HG03039 (cell line): ENCODE measurements around the gene INSYN2A.

Source experiments
- ATAC-seq: cut with Tn5 transposase; IDR thresholded peaks from one replicate; pipeline ENCODE4 v1.9.1; 2021; ENCODE audit warnings: mild to moderate bottlenecking, moderate library complexity; ENCODE audit not compliant: unreplicated experiment

INSYN2A gene

DNA sequence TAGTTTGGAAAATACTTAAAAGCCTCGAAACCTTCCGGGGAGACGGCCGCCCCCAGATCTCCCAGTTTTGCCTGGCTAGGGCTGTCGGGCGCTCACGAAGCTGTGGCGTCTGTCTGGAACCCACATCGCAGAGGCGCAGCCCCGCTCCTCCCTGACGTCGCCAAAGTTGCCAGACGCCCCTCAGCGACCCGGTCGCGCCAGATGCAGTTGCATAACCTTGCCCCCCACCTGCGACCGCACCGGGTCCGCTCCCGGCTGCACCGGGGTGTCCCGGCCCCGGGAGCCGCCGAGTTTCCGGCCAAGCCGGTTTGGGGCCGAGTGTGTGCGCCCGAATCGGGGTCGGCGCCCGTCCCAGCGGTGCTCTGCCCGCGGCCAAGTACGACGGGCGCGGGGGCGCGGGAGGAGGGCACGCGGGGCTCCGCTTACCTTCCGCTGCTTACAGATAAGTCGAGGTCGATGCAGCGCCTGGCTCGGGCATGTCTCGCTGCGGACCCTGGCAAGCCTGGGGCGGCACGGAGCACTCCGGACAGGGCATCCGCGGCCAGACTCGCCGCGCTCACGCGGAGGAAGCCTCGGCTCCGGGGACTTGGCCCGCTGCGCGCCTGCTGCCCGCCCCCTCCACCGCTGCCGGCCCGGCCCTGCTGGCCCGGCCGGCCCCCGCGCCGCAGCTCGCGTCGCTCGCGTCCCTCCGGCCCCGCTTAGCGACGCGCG, 665 bp downstream of the INSYN2A start:
- no peak for ATAC-seq

- ATAC-seq, result no peak
These were observed 1.3 kb downstream of the INSYN2A start for GRCh38 chr10:127195041-127195506.

- no peak for ATAC-seq
These were observed 1.8 kb downstream of the INSYN2A start for GRCh38 chr10:127194599-127194998.

DNA sequence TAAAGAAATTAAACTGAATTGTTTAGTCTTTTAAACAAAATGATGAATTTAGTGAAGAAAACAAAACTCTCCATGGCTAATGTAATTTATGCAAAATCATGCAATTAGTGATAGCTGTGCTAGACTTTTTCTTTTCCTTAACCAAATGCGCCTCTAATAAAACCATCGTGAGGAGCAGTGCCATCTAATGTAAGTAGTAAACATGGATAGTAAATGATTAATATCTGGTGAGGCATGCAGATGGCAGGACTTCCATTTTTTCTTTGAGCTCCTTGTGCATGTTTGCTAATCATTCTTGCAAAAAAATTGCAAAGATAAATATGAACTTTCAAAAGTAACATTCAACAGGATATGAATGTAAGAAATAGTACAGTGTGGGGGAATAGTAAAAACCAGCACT, 2.3 kb downstream of the INSYN2A start:
- ATAC-seq, result no peak

- no peak for ATAC-seq
These were observed 3.3 kb downstream of the INSYN2A start for GRCh38 chr10:127193125-127193524.

- ATAC-seq, result no peak
These were observed 6.0 kb downstream of the INSYN2A start for GRCh38 chr10:127190427-127190826.

- ATAC-seq, result no peak
These were observed 7.2 kb downstream of the INSYN2A start for GRCh38 chr10:127189226-127189625.

DNA sequence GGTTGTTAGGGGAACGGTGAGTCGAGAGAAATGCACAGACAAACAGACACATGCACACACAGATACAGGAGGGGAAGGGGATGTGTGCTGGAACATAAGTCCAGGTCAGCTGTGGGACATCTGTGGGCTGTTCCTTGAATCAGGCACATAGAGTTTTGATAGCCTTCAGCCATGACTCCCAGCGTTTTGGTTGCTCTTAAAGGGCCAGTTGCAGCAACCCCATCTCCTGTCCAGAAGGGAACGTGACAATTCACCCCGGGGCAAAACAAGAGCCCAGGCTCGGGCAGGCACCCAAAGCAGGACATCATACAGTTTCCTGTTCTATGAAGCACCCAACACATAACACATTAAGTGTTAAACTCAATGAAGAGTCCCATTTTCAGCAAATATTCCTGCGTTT, 9.6 kb downstream of the INSYN2A start:
- ATAC-seq, result no peak

DNA sequence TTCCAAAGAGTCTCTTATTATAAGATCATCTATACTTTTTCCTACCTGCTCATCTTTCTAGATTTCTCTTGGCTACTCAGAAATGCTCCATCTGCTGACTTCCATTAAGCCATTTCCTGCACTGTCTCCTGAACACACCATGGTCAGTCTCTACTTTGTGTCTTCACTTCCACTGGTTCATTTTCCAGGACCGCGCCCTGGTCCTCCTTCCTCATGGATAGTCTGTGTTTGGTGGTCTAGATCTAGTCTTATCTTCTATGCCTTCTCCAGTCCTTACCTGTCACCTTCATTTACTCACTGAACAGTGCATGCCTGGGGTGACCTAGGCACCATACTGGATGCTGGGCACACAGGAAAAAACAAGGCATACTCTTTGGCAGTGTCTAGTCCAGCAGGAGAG, 11.8 kb downstream of the INSYN2A start:
- no peak for ATAC-seq

DNA sequence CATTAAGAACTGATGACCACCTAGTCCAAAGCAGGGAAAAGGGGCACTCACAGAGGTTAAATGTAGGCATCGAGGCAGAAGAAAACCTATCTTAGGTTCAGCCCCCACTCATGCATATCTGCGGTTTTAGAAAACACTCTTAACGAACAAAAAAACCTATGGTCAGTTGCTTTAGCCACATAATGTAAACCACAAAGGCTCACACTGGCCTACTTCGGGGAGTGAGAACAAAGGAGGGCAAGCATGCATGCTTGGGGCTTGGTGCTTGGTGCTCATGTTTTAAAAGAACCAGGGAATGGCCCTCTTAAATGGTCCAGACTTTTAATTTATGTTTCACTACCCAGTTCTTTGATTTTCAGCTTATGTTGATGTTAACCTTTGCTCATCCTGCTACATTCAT, 14.2 kb downstream of the INSYN2A start:
- no peak for ATAC-seq

DNA sequence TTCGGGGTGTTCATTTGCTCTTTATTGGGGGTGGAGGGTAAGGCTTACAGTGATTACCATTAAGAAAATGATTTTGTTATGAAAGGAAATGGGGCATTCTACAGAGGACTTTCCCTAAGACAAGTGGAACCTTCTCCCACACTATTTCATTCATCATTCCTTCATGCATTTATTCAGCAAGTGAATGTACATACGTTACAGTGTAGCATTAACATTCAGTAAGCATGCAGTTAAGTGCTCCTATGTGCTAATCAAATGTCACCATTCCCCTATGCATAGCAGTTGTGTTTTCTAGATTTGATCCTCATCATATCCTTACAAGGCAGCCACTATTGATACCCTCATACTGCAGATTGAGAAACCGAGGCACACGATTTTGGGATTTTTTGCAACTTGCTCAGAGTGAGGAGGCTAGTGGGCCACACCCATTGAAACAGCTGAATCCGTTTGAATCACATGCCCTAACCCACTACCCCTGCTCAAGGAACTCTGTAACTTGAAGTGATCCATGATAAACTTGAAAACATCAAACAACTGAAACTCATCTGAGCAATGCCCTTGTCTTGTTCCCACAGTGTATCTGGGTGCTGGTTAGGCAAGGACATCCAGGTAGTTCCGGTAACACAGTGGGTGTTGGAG, 16.7 kb downstream of the INSYN2A start:
- no peak for ATAC-seq

DNA sequence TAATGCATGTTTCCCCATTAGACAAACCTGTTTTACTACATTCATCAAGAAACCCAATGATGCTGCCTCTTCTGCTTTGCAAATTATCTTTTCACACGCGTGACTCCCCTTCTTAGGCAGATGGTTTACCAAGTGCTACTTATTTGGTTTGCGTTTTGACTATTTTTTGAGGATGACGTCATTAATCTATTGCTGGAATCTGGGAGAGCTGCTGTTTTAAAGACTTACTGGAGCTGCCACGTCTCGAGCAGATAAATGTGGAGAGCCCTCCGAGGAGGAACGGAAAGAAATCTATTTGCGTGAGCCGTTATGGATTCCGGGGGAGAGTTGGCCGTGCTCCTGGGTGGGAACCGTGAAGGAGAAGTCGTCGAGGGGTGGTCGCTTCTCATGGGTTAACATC, 19.7 kb downstream of the INSYN2A start:
- ATAC-seq, result no peak

- ATAC-seq, result no peak
These were observed 20.9 kb downstream of the INSYN2A start for GRCh38 chr10:127175357-127176110.

DNA sequence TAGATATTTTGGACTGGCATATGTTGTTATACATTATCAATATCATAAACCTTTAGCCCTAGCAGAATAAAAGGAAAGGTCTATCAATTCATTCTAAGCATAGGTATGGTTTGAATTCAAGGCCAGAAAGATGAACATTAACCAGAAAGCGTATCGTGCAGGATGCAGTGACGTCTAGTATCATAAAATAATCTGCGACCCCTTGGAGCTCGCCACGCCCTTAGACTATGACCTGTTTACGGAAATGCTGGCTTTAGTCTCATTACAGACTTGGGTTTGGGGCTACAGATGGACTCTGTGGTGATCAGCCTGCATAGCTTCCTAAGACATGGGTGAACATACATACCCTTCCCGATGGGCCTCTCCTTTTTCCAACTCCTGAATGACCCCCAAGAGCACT, 21.5 kb downstream of the INSYN2A start:
- ATAC-seq, result no peak

GRCh38 chr10:127168261-127168660, 28.1 kb downstream of the INSYN2A start:
- ATAC-seq, result no peak

GRCh38 chr10:127162841-127163240, 33.5 kb downstream of the INSYN2A start:
- ATAC-seq, result no peak

GRCh38 chr10:127161482-127161881, 34.9 kb downstream of the INSYN2A start:
- ATAC-seq, result no peak

DNA sequence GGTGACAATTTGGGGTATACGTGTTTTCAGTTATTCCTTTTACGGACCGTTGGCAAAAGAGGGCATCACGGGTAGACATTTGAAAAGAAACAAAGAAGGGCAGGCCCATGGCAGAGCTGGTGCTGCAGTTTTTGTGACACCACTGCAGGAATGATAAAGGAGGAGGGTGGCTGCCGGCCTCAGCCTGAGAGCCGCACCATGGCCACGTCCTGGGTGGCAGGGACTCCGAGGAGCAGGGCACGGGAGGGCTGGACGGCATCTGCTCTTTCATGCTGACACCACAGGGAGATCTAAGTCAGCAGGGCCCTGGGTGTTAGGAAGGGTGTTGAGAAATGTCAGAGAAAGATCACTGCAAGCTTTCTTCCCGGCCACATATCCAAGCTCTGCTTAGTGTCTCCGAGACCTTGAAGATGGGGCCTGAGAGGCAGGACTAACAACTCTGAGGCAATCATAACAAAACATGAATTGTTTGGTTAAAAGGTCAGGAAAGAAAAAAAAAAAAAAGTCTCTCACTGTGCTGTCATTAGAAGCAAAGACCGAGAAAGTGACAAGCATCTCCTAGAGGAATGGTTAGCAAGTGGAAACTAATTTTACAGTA, 36.6 kb downstream of the INSYN2A start:
- no peak for ATAC-seq

DNA sequence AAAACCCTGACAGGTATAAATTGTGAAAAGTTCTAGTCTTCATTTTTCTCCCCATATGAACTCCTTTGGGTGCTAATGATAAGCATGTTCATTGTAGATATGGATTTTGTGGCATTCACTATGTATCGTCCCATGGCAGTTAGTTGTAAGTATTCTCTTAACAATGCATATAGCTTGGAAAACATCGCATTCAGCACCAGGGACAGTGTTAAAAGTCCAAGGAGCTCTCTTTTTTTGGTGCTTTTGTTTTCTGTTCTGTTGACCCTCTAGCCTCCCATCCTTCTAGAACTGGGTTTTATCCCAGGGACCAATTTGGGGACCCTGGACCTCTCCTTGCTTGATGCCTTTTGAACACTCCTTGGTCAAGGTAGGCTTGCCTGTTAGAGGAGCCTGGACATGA, 37.7 kb downstream of the INSYN2A start:
- ATAC-seq, result no peak

DNA sequence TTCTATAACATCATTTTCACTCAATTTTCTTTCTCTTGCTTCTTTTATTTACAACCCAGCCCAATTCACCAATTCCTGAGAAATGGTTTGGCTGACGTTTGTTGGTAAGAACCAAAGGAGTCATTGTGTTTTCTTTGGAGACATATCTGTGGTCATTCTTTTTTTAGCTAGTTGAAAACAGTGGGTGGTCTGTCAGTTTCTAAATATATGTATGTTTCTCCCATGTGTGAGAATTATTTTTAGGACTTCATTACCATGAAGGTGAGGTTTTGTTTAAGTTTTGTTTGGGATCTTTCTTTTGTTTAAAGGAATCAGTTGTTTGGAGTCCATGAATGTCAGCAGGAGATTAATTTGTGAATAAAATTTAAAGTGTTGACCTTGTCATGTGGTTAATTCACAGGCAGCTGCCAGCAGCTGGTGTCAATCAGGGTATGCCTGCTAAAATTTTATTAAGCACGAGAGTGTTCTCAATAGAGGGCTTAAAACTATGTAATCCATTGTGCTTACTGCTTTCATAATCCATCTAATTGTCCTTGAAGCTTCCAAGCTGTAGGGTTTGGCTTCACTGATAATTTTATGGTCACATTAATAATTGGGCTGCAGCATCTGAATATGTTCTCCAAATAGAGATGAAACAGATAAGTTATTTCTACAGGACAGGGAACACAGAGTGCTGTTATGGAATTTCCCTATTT, 38.7 kb downstream of the INSYN2A start:
- no peak for ATAC-seq

- no peak for ATAC-seq
These were observed 39.3 kb downstream of the INSYN2A start for GRCh38 chr10:127157089-127157488.
